HG02623 (cell line): ENCODE measurements around the gene PLAAT5.
"Not testable (repeated sequence)": the region's sequence is repeated elsewhere in the genome, so short reads cannot be mapped to it uniquely, and the experiment has no call there.

Experiments used
- ATAC-seq: cut with Tn5 transposase; IDR thresholded peaks from one replicate; pipeline ENCODE4 v1.9.1; 2021; ENCODE audit warnings: moderate library complexity; ENCODE audit not compliant: unreplicated experiment

PLAAT5 gene

GRCh38 chr11:63488789-63489188 lies 2.2 kb downstream of the PLAAT5 start:
- no peak for ATAC-seq

GRCh38 chr11:63485777-63486176 lies 5.2 kb downstream of the PLAAT5 start:
- ATAC-seq = no peak

- no peak for ATAC-seq
Observed at GRCh38 chr11:63480039-63480438, 10.9 kb downstream of the PLAAT5 start.

GRCh38 chr11:63478896-63479295 lies 12.1 kb downstream of the PLAAT5 start:
- no peak for ATAC-seq

- ATAC-seq = no peak
Observed at GRCh38 chr11:63476618-63477017, 14.3 kb downstream of the PLAAT5 start.

- ATAC-seq = no peak
Observed at GRCh38 chr11:63472372-63472771, 18.6 kb downstream of the PLAAT5 start.

- no peak for ATAC-seq
Observed at GRCh38 chr11:63470311-63470710, 20.7 kb downstream of the PLAAT5 start.

GRCh38 chr11:63462137-63462536 lies 28.8 kb downstream of the PLAAT5 start:
- no peak for ATAC-seq

GRCh38 chr11:63459586-63459985 lies 31.4 kb downstream of the PLAAT5 start:
- ATAC-seq = no peak

- no peak for ATAC-seq
Observed at GRCh38 chr11:63448646-63449045, 42.3 kb downstream of the PLAAT5 start.

GRCh38 chr11:63445720-63446119 lies 45.2 kb downstream of the PLAAT5 start:
- ATAC-seq = no peak

- ATAC-seq = no peak
Observed at GRCh38 chr11:63445118-63445517, 45.8 kb downstream of the PLAAT5 start.

- ATAC-seq = no peak
Observed at GRCh38 chr11:63444160-63444559, 46.8 kb downstream of the PLAAT5 start.

GRCh38 chr11:63443714-63444113 lies 47.3 kb downstream of the PLAAT5 start:
- no peak for ATAC-seq

- ATAC-seq = not testable (repeated sequence)
Observed at GRCh38 chr11:63435831-63436230, 55.1 kb downstream of the PLAAT5 start.

GRCh38 chr11:63435351-63435750 lies 55.6 kb downstream of the PLAAT5 start:
- not testable (repeated sequence) for ATAC-seq

GRCh38 chr11:63430731-63431130 lies 60.2 kb downstream of the PLAAT5 start:
- ATAC-seq = not testable (repeated sequence)

GRCh38 chr11:63427971-63428508 lies 62.9 kb downstream of the PLAAT5 start:
- no peak for ATAC-seq

GRCh38 chr11:63417174-63417852 lies 73.7 kb downstream of the PLAAT5 start:
- no peak for ATAC-seq
